ENCODE results near the gene ADCK2.
"Not testable (repeated sequence)": the region's sequence is repeated elsewhere in the genome, so short reads cannot be mapped to it uniquely, and the experiment has no call there.

- TF ChIP-seq CTCF (conservative IDR thresholded peaks at IDR 0.05); ZFX (IDR thresholded peaks at IDR 0.05): not testable (repeated sequence)
Observed at GRCh38 chr7:140712392-140712791, 39.6 kb downstream of the ADCK2 start.

Data from C4-2B (cell line).